Stimulated activated CD8-positive, alpha-beta memory T cell treated with anti-CD3 and anti-CD28 coated beads, Interleukin-4, amount 100 ng/mL, for 48 hours (primary cell): ENCODE measurements around the gene MAFB.

Source experiments
- DNase-seq: peaks from one replicate; pipeline ENCODE4 v3.0.0-alpha.2; 2020

Gene MAFB

GRCh38 chr20:40654876-40655275, 34.2 kb downstream of the MAFB start:
- DNase-seq: no peak

DNA sequence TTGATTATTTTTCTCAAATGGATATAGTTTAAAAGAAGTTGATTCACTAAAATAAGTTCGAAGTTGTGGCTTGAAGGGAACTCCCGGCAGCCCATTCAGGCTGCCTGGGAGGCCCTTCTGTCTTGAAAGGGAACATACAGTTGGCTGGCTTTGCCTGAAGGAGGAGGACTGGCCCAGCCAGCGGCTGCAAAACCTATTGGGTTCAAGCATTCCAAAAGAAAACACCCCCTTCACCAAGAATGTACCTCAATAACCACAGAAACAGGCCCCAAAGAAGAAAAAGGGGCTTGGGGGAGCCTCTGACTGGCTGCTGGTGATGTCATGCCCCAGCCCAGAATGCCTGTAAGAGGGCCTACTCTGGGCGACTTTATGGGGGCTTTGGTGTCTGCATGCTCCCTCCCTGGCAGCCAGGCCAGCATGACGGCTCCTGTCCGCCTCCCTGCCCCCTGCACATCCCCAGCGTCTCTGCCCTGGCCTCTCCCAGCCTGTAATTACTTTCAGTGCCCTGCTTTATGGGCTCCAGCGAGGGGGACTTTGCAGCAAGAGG, 36.5 kb downstream of the MAFB start:
- no peak for DNase-seq

DNA sequence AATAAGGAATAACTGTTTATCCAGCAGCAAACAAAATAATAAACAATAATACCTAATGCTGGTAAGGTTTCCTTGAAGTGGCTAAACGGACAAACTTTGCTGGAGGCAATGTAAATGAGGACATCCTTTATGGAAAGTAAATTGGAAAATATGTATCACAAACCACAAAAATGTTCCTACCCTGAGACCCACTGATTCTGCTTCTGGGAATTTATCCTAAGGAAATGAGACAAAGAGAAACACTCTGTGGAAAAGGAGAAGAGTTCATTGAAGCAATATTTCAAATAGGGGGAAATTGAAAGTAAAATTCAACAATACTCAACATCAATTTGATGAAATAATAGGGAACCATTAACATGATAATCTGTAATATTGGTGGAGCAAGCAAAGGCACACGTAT, 37.9 kb downstream of the MAFB start:
- DNase-seq: no peak

GRCh38 chr20:40650707-40651106, 38.3 kb downstream of the MAFB start:
- no peak for DNase-seq

DNA sequence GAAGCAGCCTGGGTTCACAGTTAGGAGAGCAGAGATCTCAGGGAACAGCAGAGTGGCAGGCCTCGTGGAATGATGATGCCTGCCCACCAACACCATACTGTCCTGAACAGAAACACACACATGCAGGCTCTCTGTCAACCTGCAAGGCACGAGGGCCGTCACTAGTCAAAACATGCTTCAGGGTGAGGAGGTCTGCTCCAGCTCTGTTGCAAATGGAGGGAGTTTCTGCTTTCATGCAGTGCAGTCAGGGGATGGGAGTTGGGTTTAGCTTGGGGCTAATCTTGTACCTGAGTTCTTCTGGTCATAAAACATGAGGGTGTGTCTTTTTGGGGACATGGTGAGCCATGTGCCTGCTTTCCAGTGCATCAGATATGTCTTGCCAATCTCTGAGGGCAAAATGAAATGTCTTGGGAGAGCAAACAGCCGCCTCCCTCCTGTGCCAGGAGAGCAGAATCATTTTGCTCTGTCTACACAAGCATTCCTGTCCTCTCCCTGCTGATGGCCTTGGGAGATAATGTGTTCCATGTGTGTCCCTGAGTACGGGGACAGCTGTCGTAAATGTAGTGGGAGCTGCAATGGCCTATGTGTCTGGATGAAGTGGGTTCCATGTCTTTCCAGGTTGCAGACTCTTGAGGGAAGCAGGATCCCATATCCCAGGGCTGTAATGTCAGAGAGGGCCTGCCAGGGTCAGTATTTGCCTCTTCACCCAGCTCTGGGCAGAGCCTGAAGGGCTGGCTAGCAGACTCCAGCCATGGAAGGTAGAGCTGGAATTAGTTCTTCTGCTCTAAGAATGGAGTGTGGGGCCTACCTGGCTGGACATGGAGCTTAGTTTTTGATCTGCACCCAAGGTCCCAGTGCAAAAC, 40.6 kb downstream of the MAFB start:
- no peak for DNase-seq

GRCh38 chr20:40646813-40647212, 42.2 kb downstream of the MAFB start:
- no peak for DNase-seq

DNA sequence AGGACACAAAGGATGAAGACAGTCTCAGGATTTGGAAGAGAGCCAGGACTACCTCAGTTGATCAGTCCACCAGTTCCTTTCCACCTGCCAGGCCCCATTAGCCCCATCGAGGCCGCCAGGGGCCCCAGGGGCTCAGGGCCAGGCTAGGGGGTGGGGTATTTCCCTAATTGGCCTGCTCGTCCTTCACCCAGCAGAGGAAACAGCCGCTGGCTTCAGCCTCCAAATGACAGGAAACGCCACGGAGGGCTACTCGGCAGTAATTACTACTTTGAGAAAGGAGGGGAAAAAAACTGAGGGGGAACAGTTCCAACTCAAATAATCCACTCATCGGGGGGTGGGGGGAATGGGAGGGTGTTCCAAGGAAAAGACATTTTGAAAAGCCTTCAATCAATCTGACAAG, 42.7 kb downstream of the MAFB start:
- no peak for DNase-seq

- DNase-seq: no peak
These were observed 44.2 kb downstream of the MAFB start for GRCh38 chr20:40644863-40645262.

DNA sequence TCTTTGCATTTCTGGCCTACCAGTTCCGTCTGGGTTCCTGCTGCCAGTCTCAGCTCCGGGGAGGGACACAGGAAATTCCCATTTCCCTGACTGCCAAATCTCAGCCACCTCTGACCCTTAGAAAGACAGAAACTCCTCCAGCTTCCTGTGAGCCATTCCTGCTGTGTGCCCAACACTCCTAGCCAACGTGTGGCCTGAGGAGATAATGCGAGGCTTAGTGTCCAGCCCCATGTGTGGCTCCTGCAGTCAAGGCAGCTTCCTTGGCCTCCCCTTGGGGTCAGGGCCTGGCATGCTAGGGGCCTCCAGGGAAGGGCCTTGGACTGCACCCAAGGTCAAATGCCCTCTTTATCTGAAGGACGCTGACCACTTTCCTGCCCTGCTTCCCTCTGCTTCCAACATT, 45.1 kb downstream of the MAFB start:
- no peak for DNase-seq

- no peak for DNase-seq
These were observed 47.2 kb downstream of the MAFB start for GRCh38 chr20:40641809-40642208.

DNA sequence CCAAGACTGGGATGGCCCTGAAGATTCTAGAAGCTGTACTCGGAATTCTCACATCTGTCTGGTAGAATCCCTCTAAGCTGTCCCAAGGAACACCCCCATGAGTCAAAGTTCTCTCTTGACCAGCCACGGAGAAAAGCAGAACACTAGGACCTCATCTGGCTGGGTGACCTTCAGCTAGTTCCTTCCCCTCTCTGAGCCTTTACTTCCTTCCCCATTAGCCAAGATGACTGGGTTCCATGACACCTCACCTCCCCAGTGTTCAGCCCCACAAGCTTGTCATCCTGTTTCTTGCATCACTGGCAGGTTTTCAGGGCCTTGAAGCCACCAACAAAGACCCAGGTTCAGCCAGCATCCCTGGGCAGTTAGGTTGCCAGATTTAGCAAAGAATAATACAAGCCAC, 47.8 kb downstream of the MAFB start:
- DNase-seq: no peak

- no peak for DNase-seq
These were observed 48.4 kb downstream of the MAFB start for GRCh38 chr20:40640667-40641066.

DNA sequence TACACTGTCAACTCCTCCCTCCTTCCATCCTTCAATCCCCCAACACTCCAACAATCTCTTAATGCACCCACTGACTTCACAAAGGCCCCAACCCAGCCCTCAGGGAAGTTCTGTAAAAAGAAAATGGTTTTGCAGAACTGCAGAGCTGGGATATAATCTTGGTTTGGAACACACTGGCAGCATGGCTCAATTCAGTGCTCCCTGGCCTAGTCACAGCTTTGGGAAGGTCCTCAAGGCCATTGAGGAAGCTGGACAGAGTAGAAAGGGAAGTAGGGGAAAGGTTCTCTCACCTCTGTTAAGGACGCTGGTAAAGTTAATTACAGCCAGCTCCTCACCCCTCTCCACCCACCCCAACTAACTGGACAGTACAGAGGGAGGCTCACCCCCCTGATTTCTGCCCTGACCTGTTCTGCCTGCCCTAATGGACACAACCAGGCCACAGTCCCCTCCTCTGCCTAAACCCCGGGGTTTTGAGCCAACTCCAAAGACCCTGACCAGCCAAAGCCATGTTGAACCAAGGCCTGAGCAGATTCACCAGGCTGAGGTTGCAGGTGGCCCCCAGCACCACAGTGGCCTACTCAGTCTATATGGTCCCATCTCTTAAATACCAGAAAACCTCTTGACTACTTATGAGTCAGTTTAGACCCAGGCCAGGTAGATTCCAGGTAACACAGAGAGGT, 49.2 kb downstream of the MAFB start:
- DNase-seq: no peak

DNA sequence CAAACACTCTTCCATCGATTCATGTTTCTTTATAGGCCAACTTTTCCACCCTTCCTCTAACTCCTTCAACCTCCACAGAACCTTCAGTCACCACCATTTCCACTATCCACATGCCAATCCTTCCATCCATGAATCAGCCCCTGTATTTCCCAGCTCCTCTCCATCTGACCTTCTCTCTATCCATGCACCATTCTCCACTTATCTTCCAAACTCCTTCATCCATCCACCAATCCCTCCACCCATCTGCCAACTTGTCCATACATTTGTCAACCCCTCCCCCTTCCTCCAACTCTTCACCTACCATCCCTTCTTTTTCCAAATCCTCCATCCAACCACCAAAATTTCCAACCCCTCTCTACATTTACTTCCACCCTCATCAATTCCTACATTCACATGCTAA, 49.9 kb downstream of the MAFB start:
- no peak for DNase-seq

- no peak for DNase-seq
These were observed 50.6 kb downstream of the MAFB start for GRCh38 chr20:40638414-40638813.

- DNase-seq: no peak
These were observed 51.9 kb downstream of the MAFB start for GRCh38 chr20:40637176-40637575.

- DNase-seq: no peak
These were observed 52.5 kb downstream of the MAFB start for GRCh38 chr20:40636486-40636885.

DNA sequence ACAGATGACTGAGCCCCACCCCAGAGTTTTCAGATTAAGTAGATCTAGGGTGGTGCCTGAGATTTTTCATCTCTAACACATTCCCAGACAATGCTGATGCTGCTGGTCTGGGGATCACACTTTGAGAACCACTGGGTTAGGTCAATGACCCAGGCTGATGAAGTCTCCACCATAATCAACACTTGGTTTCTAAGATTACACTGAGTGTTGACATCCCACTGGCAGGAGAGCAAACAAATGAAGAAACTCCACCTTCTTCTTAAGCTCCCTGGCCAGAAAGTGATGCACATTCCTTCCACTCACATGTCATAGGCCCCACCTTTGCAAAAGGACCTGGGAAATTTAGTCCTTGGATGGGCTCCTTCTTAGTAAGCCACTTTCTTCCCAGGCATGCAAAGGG, 53.1 kb downstream of the MAFB start:
- DNase-seq: no peak
